ENCODE measurements around the gene ISYNA1. TPM values are rescaled to one million over a fixed set of nuclear protein-coding genes. Genes with fewer than 3 reads are reported as not detected.
A peak's percentile ranks its signal among the peaks of the same experiment; 100 is the strongest.

The ISYNA1 gene
- total and polyA plus RNA-seq, 2 of the 13 experiments (the other 11 are each of a cell fraction or from before 2014, with no cell fraction given): 29.6 to 48.5 TPM

- peaks cover 23% of the 10 kb centered on the region for H4K20me1 ChIP-seq (ENCODE audit: insufficient read depth, low read length)
- ChIA-PET POLR2A (no interaction called here), CTCF (ENCODE audit: low intra/inter-chr PET ratio, low total read pairs) (no interaction called here)
- H3K27ac ChIP-seq (ENCODE audit: extremely low read length, insufficient read depth, low read length): peak overlapping the region; percentile 23
- H2AFZ ChIP-seq (ENCODE audit: low read length): no peak overlapping the region
- H3K9me3 ChIP-seq (ENCODE audit: low read length): no peaks in the 10 kb centered on the region
- intact Hi-C loops (cut with micrococcal nuclease; ENCODE audit: unreplicated experiment) (no loop called here), in situ Hi-C loops (cut with HindIII; ENCODE audit: extremely low pct_ligation_motif_present, low pct_unique_long_range_greater_than_20kb) (no loop called here)
- H3K27me3 ChIP-seq (ENCODE audit: control insufficient read depth in 1 of 2, insufficient read depth in 2 of 2, low read length in 2 of 2): no peaks in the 10 kb centered on the region
- H3K9ac ChIP-seq (ENCODE audit: insufficient read depth, low read depth, low read length): peak overlapping the region; percentile 28; the same call in 1 of the 2 replicates
- H3K4me1 ChIP-seq (ENCODE audit: insufficient read depth, low read length): peaks cover 79% of the 10 kb centered on the region
- BruUV-seq (replicated peaks): no TSS peak
- no peak overlapping the region for H3K4me3 ChIP-seq (replicated peaks in 1 of 3; ENCODE audit: insufficient read depth in 1 of 3, low read depth in 2 of 3, low read length in 3 of 3)
- TF ChIP-seq ZNF616 (CRISPR knock-in tag; IDR thresholded peaks at IDR 0.05; ENCODE audit: low read depth) (no peak), ZNF446 (CRISPR knock-in tag; IDR thresholded peaks at IDR 0.05) (no peak), ONECUT2 (CRISPR knock-in tag; IDR thresholded peaks at IDR 0.05) (no peak), TP53 (CRISPR knock-in tag; conservative IDR thresholded peaks at IDR 0.05) (no peak)
- TF ChIP-seq, protein P1, sequence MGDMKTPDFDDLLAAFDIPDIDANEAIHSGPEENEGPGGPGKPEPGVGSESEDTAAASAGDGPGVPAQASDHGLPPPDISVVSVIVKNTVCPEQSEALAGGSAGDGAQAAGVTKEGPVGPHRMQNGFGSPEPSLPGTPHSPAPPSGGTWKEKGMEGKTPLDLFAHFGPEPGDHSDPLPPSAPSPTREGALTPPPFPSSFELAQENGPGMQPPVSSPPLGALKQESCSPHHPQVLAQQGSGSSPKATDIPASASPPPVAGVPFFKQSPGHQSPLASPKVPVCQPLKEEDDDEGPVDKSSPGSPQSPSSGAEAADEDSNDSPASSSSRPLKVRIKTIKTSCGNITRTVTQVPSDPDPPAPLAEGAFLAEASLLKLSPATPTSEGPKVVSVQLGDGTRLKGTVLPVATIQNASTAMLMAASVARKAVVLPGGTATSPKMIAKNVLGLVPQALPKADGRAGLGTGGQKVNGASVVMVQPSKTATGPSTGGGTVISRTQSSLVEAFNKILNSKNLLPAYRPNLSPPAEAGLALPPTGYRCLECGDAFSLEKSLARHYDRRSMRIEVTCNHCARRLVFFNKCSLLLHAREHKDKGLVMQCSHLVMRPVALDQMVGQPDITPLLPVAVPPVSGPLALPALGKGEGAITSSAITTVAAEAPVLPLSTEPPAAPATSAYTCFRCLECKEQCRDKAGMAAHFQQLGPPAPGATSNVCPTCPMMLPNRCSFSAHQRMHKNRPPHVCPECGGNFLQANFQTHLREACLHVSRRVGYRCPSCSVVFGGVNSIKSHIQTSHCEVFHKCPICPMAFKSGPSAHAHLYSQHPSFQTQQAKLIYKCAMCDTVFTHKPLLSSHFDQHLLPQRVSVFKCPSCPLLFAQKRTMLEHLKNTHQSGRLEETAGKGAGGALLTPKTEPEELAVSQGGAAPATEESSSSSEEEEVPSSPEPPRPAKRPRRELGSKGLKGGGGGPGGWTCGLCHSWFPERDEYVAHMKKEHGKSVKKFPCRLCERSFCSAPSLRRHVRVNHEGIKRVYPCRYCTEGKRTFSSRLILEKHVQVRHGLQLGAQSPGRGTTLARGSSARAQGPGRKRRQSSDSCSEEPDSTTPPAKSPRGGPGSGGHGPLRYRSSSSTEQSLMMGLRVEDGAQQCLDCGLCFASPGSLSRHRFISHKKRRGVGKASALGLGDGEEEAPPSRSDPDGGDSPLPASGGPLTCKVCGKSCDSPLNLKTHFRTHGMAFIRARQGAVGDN (CRISPR knock-in tag; IDR thresholded peaks at IDR 0.05): peak; percentile 19; the same call in 1 of the 2 replicates
- DNase-seq (ENCODE audit: low spot score) (no peak), ATAC-seq (no peak), FAIRE-seq (no peak)
- WGBS (ENCODE audit: low lambda C conversion rate): 89% methylated on average over 12 of the region's 13 CpGs
- H3K36me3 ChIP-seq (replicated peaks in 1 of 2; ENCODE audit: control insufficient read depth in 1 of 2, insufficient read depth in 2 of 2, low read length in 2 of 2): no peaks in the 10 kb centered on the region; a peak in 2 of 5 replicates
- no peak overlapping the region for H3K4me2 ChIP-seq (ENCODE audit: low read depth, low read length)
- peaks cover 83% of the 10 kb centered on the region for H3K79me2 ChIP-seq (ENCODE audit: insufficient read depth, low read length)
These were observed 42.2 kb upstream of the ISYNA1 start for GRCh38 chr19:18480006-18480691.
